GM23338 (cell line): ENCODE data around the gene PURA. TPM values are rescaled to one million over a fixed set of nuclear protein-coding genes. Genes with fewer than 3 reads are reported as not detected.

Source experiments
- ATAC-seq: fragments of 200-7000 bp; cut with Tn5 transposase; 3 replicates; pipeline ENCODE4 v1.9.1; 2020
- DNase-seq: peaks from one replicate; pipeline ENCODE4 v3.0.0-alpha.2; 2015; ENCODE audit warnings: low spot score
- H2AFZ ChIP-seq: fragments of 200-600 bp; sonication (generic); 2 replicates; pipeline ENCODE4 v1.8.0; 2016; ENCODE audit warnings: antibody characterized with exemption, mild to moderate bottlenecking, moderate library complexity
- H3F3A ChIP-seq: fragments of 200-600 bp; sonication (generic); replicated peaks from 2 replicates; pipeline ENCODE4 v1.8.0; 2017; ENCODE audit warnings: antibody characterized with exemption, mixed run types, low read depth
- H3K27ac ChIP-seq: fragments of 200-600 bp; sonication (generic); 2 replicates; pipeline ENCODE4 v1.6.1; 2016; ENCODE audit warnings: low read depth
- H3K27me3 ChIP-seq: fragments of 200-600 bp; sonication (generic); 2 replicates; pipeline ENCODE4 v1.8.0; 2016; ENCODE audit warnings: mild to moderate bottlenecking, mixed run types, moderate library complexity; ENCODE audit not compliant: insufficient read depth
- H3K36me3 ChIP-seq: fragments of 200-600 bp; sonication (generic); 2 replicates; pipeline ENCODE4 v1.8.0; 2016; ENCODE audit warnings: mild to moderate bottlenecking; ENCODE audit not compliant: insufficient read depth
- H3K4me1 ChIP-seq: fragments of 200-600 bp; sonication (generic); 2 replicates; pipeline ENCODE4 v1.8.0; 2016; ENCODE audit warnings: mild to moderate bottlenecking, moderate library complexity; ENCODE audit not compliant: insufficient read depth
- H3K4me2 ChIP-seq: fragments of 200-600 bp; sonication (generic); 2 replicates; pipeline ENCODE4 v1.7.1; 2017; ENCODE audit warnings: mixed run types
- H3K4me3 ChIP-seq: fragments of 200-600 bp; sonication (generic); 2 replicates; pipeline ENCODE4 v1.6.1; 2016; ENCODE audit warnings: mixed run types
- H3K79me2 ChIP-seq: fragments of 200-600 bp; sonication (generic); replicated peaks from 2 replicates; pipeline ENCODE4 v1.8.0; 2017; ENCODE audit warnings: mild to moderate bottlenecking; ENCODE audit not compliant: insufficient read depth
- H3K9me2 ChIP-seq: fragments of 200-600 bp; sonication (generic); 2 replicates; pipeline ENCODE4 v1.8.0; 2017; ENCODE audit not compliant: insufficient read depth
- H4K20me1 ChIP-seq: fragments of 200-600 bp; sonication (generic); replicated peaks from 2 replicates; pipeline ENCODE4 v1.8.0; 2017; ENCODE audit warnings: mild to moderate bottlenecking; ENCODE audit not compliant: insufficient read depth
- H3K27ac Mint-ChIP-seq: 2 replicates; pipeline ENCODE4 v1.8.0; 2020; ENCODE audit warnings: inconsistent platforms, mild to moderate bottlenecking, moderate library complexity, mixed read lengths
- H3K27me3 Mint-ChIP-seq: 3 replicates; pipeline ENCODE4 v1.8.0; 2022; ENCODE audit warnings: low read depth, mild to moderate bottlenecking, moderate library complexity, mixed read lengths, inconsistent platforms; ENCODE audit not compliant: insufficient read depth, poor library complexity
- H3K36me3 Mint-ChIP-seq: 3 replicates; pipeline ENCODE4 v1.8.0; 2021; ENCODE audit warnings: low read depth, mild to moderate bottlenecking, inconsistent platforms, moderate library complexity, mixed read lengths
- H3K4me1 Mint-ChIP-seq: 3 replicates; pipeline ENCODE4 v1.8.0; 2020; ENCODE audit warnings: mild to moderate bottlenecking, inconsistent platforms, mixed read lengths
- H3K4me3 Mint-ChIP-seq: 3 replicates; pipeline ENCODE4 v1.8.0; 2021; ENCODE audit warnings: moderate library complexity, mild to moderate bottlenecking, inconsistent platforms, mixed read lengths
- H3K9me3 Mint-ChIP-seq: 3 replicates; pipeline ENCODE4 v1.8.0; 2020; ENCODE audit warnings: moderate library complexity, mild to moderate bottlenecking, inconsistent platforms, mixed read lengths
- CREB1 ChIP-seq: fragments of 250-450 bp; sonication (Bioruptor Pico); IDR thresholded peaks from 2 replicates; pipeline ENCODE4 v1.5.0; 2020; ENCODE audit warnings: low read depth, mild to moderate bottlenecking, moderate library complexity
- CTCF ChIP-seq, 2 experiments: fragments of 200-600 bp in 1 of 2; sonication (generic) in 1 of 2; conservative IDR thresholded peaks; 2 replicates each; pipeline versions ENCODE4 v1.5.1 to v1.6.1; 2016 to 2017; ENCODE audit warnings: antibody characterized with exemption in 2 of 2, low read depth in 2 of 2, mild to moderate bottlenecking in 2 of 2, moderate library complexity in 1 of 2
- ETS1 ChIP-seq: IDR thresholded peaks from 2 replicates; pipeline ENCODE4 v1.6.1; 2016; ENCODE audit warnings: antibody characterized with exemption
- EZH2 ChIP-seq: fragments of 200-600 bp; sonication (generic); IDR thresholded peaks from one replicate; pipeline ENCODE4 v1.8.0; 2017; ENCODE audit warnings: antibody characterized with exemption, mild to moderate bottlenecking, low read depth; ENCODE audit not compliant: unreplicated experiment
- JUNB ChIP-seq: IDR thresholded peaks from one replicate; pipeline ENCODE4 v1.6.1; 2016; ENCODE audit warnings: antibody characterized with exemption; ENCODE audit not compliant: unreplicated experiment
- NANOG ChIP-seq: IDR thresholded peaks from 2 replicates; pipeline ENCODE4 v1.6.1; 2016; ENCODE audit warnings: antibody characterized with exemption, borderline replicate concordance
- POLR2AphosphoS5 ChIP-seq: IDR thresholded peaks from 2 replicates; pipeline ENCODE4 v1.6.1; 2016; ENCODE audit warnings: antibody characterized with exemption, low read depth
- STAT1 ChIP-seq: IDR thresholded peaks from one replicate; pipeline ENCODE4 v1.6.1; 2016; ENCODE audit warnings: antibody characterized with exemption; ENCODE audit not compliant: unreplicated experiment
- ZNF114 ChIP-seq: fragments of 250-450 bp; sonication (Bioruptor Pico); IDR thresholded peaks from 2 replicates; pipeline ENCODE4 v1.5.0; 2020; ENCODE audit warnings: mild to moderate bottlenecking, moderate library complexity
- ZNF331 ChIP-seq: fragments of 250-450 bp; sonication (Bioruptor Pico); IDR thresholded peaks from 2 replicates; pipeline ENCODE4 v1.5.0; 2020; ENCODE audit warnings: low read depth, mild to moderate bottlenecking, moderate library complexity
- ZNF462 ChIP-seq: fragments of 250-450 bp; sonication (Bioruptor Pico); IDR thresholded peaks from 2 replicates; pipeline ENCODE4 v1.5.0; 2020; ENCODE audit warnings: mild to moderate bottlenecking, moderate library complexity
- polyA plus RNA-seq: library from polyadenylated mRNA; unstranded; fragments of >200 nt; fragmentation: Nextera tagmentation; extraction: Ambion mirVana; gene quantifications from 2 replicates; pipeline ENCODE4 v1.2.1, GENCODE V29; 2016
- total RNA-seq: library from RNA; depleted of rRNA; stranded (reverse); fragments of >200 nt; shearing (Covaris generic); gene quantifications from 2 replicates; pipeline ENCODE4 v1.2.3, GENCODE V29; 2014

The PURA gene
- total and polyA plus RNA-seq, 2 experiments from 2014 or later: 1.5 to 2.3 TPM

GRCh38 chr5:140168371-140168770 is 54.5 kb downstream of the PURA start:
- Histone ChIP-seq H3K9me2 (no peaks in the 10 kb centered on the region), H3K4me3 (no peak overlapping the region), H3K27me3 (no peaks in the 10 kb centered on the region), H4K20me1 (no peaks in the 10 kb centered on the region), H3K4me2 (no peak overlapping the region), H3K4me1 (no peaks in the 10 kb centered on the region), H3K27ac (no peak overlapping the region), H3K36me3 (no peaks in the 10 kb centered on the region), H3K79me2 (no peaks in the 10 kb centered on the region), H3F3A (no peaks in the 10 kb centered on the region), H2AFZ (no peak overlapping the region)
- TF ChIP-seq EZH2: no peak
- TF ChIP-seq POLR2AphosphoS5: no peak
- no peak for TF ChIP-seq ZNF331 (CRISPR knock-in tag)
- no peak for TF ChIP-seq NANOG
- no peak for TF ChIP-seq ETS1
- Mint-ChIP-seq H3K4me3 (no peak overlapping the region), H3K36me3 (no peaks in the 10 kb centered on the region), H3K27ac (no peak overlapping the region), H3K9me3 (no peaks in the 10 kb centered on the region), H3K27me3 (peaks cover 4% of the 10 kb centered on the region), H3K4me1 (no peaks in the 10 kb centered on the region; the same call in 2 of the 3 replicates)
- ATAC-seq: no peak
- no peak for DNase-seq

GRCh38 chr5:140169410-140169809 is 55.5 kb downstream of the PURA start:
- Mint-ChIP-seq H3K4me3 (no peak overlapping the region), H3K4me1 (peaks cover 4% of the 10 kb centered on the region), H3K36me3 (no peaks in the 10 kb centered on the region), H3K9me3 (no peaks in the 10 kb centered on the region), H3K27ac (no peak overlapping the region), H3K27me3 (peaks cover 5% of the 10 kb centered on the region)
- Histone ChIP-seq H3K4me2 (no peak overlapping the region), H3K27ac (no peak overlapping the region), H3K36me3 (no peaks in the 10 kb centered on the region), H3F3A (no peaks in the 10 kb centered on the region), H3K4me1 (peaks cover 5% of the 10 kb centered on the region; the same call in 1 of the 2 replicates), H4K20me1 (no peaks in the 10 kb centered on the region), H3K79me2 (no peaks in the 10 kb centered on the region), H3K27me3 (no peaks in the 10 kb centered on the region), H2AFZ (no peak overlapping the region), H3K9me2 (no peaks in the 10 kb centered on the region), H3K4me3 (no peak overlapping the region)
- peak; percentile 66 for ATAC-seq
- DNase-seq: peak; percentile 45
- TF ChIP-seq STAT1: no peak
- no peak for TF ChIP-seq CREB1
- TF ChIP-seq ZNF114 (CRISPR knock-in tag): no peak
- TF ChIP-seq ETS1: no peak
- TF ChIP-seq ZNF462 (CRISPR knock-in tag): no peak
- peak; percentile 42 to 53 for TF ChIP-seq CTCF (conservative IDR thresholded peaks at IDR 0.05; ENCODE audit: low read depth in 2 of 2)
- TF ChIP-seq JUNB: no peak
